Ascending aorta (tissue), 2 donors: ENCODE results near the gene LCA5L. TPM values are rescaled to one million over a fixed set of nuclear protein-coding genes. Genes with fewer than 3 reads are reported as not detected.

Experiments used
- DNase-seq, 2 donors: peaks; one replicate each; pipeline ENCODE4 v3.0.0-alpha.2; 2019; ENCODE audit warnings: low spot score in 2 of 2
- H3K27ac ChIP-seq, 2 donors: fragments of 200-600 bp; sonication (generic); one replicate each; pipeline ENCODE4 v1.5.1; 2016 to 2017; ENCODE audit warnings: mild to moderate bottlenecking in 1 of 2
- H3K27me3 ChIP-seq: fragments of 200-600 bp; sonication (generic); one replicate; pipeline ENCODE4 v1.5.1; 2017
- H3K36me3 ChIP-seq, 2 donors: fragments of 200-600 bp; sonication (generic); one replicate each; pipeline ENCODE4 v1.5.1; 2016
- H3K4me1 ChIP-seq, 2 donors: fragments of 200-600 bp; sonication (generic); one replicate each; pipeline ENCODE4 v1.5.1; 2016 to 2017; ENCODE audit warnings: mild to moderate bottlenecking in 1 of 2
- H3K4me3 ChIP-seq, 2 donors: fragments of 200-600 bp; sonication (generic); one replicate each; pipeline ENCODE4 v1.5.1; 2016 to 2017; ENCODE audit warnings: mild to moderate bottlenecking in 1 of 2
- H3K9me3 ChIP-seq, 2 donors: fragments of 200-600 bp; sonication (generic); one replicate each; pipeline ENCODE4 v1.5.1; 2016
- CTCF ChIP-seq, 3 experiments: fragments of 200-600 bp in 2 of 3; fragments of 450-650 bp in 1 of 3; sonication (generic) in 2 of 3; IDR thresholded peaks; one replicate each; pipeline ENCODE4 v1.5.1; 2016 to 2019; ENCODE audit warnings: antibody characterized with exemption in 3 of 3, mild to moderate bottlenecking in 1 of 3, moderate library complexity in 1 of 3
- intact Hi-C: fragments of 100-400 bp; cut with DNase I; formaldehyde crosslinking; loops from one replicate; pipeline ENCODE4 v1.15.1; 2023
- total RNA-seq: library from RNA; depleted of rRNA; stranded (reverse); fragments of >200 nt; gene quantifications from one replicate; pipeline ENCODE4 v1.1.0, GENCODE V29; 2016

The LCA5L gene
- total RNA-seq, 1 donor from 2014 or later: not detected

- TF ChIP-seq CTCF (IDR thresholded peaks at IDR 0.05): no peak
- peak overlapping the region; percentile 82 to 90 for H3K27ac ChIP-seq
Measured at GRCh38 chr21:39454949-39455668, 9.5 kb upstream of the LCA5L start.

GRCh38 chr21:39453571-39454179, 8.1 kb upstream of the LCA5L start:
- intact Hi-C loops: no loop called here
- Histone ChIP-seq H3K36me3 (no peaks in the 10 kb centered on the region), H3K4me3 (peak overlapping the region in 1 of 2 donors; percentile 63), H3K27ac (peak overlapping the region; percentile 82 to 90), H3K4me1 (peaks cover 0 to 7% of the 10 kb centered on the region in 2 donors), H3K27me3 (no peaks in the 10 kb centered on the region), H3K9me3 (no peaks in the 10 kb centered on the region)
- no peak for DNase-seq
- TF ChIP-seq CTCF (IDR thresholded peaks at IDR 0.05): no peak

More at GRCh38 chr21:39454949-39455668, 9.5 kb upstream of the LCA5L start:
- intact Hi-C loops: no loop called here
- Histone ChIP-seq H3K4me3 (no peak overlapping the region), H3K4me1 (peaks cover 0 to 7% of the 10 kb centered on the region in 2 donors), H3K27me3 (no peaks in the 10 kb centered on the region), H3K9me3 (no peaks in the 10 kb centered on the region), H3K36me3 (no peaks in the 10 kb centered on the region)
- DNase-seq: no peak

- Histone ChIP-seq H3K27me3 (no peaks in the 10 kb centered on the region), H3K4me1 (peaks cover 0 to 7% of the 10 kb centered on the region in 2 donors), H3K36me3 (no peaks in the 10 kb centered on the region), H3K27ac (peak overlapping the region; percentile 82 to 90), H3K4me3 (peak overlapping the region in 1 of 2 donors; percentile 63), H3K9me3 (no peaks in the 10 kb centered on the region)
- no peak for TF ChIP-seq CTCF (IDR thresholded peaks at IDR 0.05)
- no peak for DNase-seq
- intact Hi-C loops: no loop called here
Measured at GRCh38 chr21:39452970-39453342, 7.4 kb upstream of the LCA5L start.

- Histone ChIP-seq H3K27me3 (no peaks in the 10 kb centered on the region), H3K27ac (peak overlapping the region; percentile 82 to 90), H3K36me3 (no peaks in the 10 kb centered on the region), H3K4me1 (peaks cover 0 to 7% of the 10 kb centered on the region in 2 donors), H3K4me3 (peak overlapping the region; percentile 18 to 63), H3K9me3 (no peaks in the 10 kb centered on the region)
- no peak for TF ChIP-seq CTCF (IDR thresholded peaks at IDR 0.05)
- no peak for DNase-seq
- intact Hi-C loops: no loop called here
Measured at GRCh38 chr21:39452207-39452969, 6.8 kb upstream of the LCA5L start.

- peak within 1 kb of the TSS; percentile 82 to 90 for H3K27ac ChIP-seq
- DNase-seq: peak; percentile 70 to 88
Measured at GRCh38 chr21:39451332-39452206, 6.0 kb upstream of the LCA5L start, which contains the start of gene SH3BGR. SH3BGR (plus strand) TSS chr21:39451970; CDS start chr21:39452097, 127 bp downstream.

More at GRCh38 chr21:39451332-39452206, 6.0 kb upstream of the LCA5L start, which contains the start of gene SH3BGR:
- Histone ChIP-seq H3K4me3 (peak within 1 kb of the TSS; percentile 18 to 63), H3K9me3 (no peaks in the 10 kb centered on the region), H3K36me3 (no peaks in the 10 kb centered on the region), H3K4me1 (peaks cover 0 to 7% of the 10 kb centered on the region in 2 donors), H3K27me3 (no peaks in the 10 kb centered on the region)
- intact Hi-C loops: no loop called here
- no peak for TF ChIP-seq CTCF (IDR thresholded peaks at IDR 0.05)
